Measurements from ENCODE around the gene NEUROD1. TPM values are rescaled to one million over a fixed set of nuclear protein-coding genes. Genes with fewer than 3 reads are reported as not detected.

Gene NEUROD1
- total RNA-seq, 6 donors from 2014 or later = not detected

DNA sequence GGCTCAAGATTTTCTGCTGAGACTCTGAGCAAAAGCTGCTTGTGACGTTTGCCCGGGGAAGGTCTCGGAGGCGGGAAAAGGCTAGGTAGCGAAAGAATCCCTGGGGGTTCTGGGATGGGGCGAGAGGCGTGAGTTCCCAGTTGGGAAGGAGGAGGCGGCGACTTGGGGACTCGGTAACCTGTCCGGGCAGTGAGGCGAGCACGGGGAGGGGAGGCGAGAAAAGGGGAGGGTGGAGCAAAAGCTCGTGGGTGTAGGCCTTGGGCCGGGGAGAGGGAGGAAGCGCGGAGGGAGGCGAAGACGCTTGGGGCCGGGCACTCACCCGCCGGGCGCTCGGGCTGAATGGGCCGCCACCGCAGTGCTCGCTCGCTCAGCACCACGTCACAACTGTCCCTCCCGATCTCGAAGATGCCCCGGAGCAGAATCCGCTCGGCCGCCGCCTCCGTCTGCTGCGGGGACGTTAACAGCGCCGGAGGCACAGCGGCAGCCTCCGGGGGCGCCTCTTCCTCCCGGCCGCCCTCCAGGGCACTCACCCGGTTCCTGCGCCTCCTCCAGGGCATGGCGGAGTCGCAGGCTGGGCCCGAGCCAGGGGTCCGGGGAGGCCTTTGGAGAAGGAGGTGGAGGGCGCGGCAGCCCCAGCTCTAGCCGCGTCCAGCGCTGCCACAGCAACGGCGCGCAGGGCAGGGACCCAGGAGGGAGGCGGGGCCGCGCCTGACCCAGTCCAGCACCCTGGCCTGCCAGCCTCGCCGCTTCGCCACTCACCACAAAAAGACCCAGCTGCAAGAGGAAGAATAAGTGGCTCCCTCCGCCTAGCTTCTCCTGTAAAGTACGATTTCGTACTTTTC is 23.6 kb downstream of the NEUROD1 start, which contains the start of gene CERKL:
Gene CERKL (minus strand): TSS at position 656 of the 842 bp plus-strand sequence. CDS start 99 bp downstream, at position 557.
- Histone ChIP-seq H3K36me3 (no peaks in the 10 kb centered on the region), H3K4me1 (peaks cover 0 to 18% (median 12%) of the 10 kb centered on the region in 4 donors), H3K27ac (no peak within 1 kb of the TSS), H3K4me3 (peak within 1 kb of the TSS; percentile 42 to 60 (median 54)), H3K9me3 (no peaks in the 10 kb centered on the region), H3K27me3 (peaks cover 0 to 5% (median 0%) of the 10 kb centered on the region in 4 donors)
- ATAC-seq (ENCODE audit: low FRiP score in 2 of 2) (peak; percentile 79 to 88), DNase-seq (peak; percentile 62 to 92)
- WGBS, 2 donors = 3 to 5% methylated on average over 23 to 56 of the region's 70 CpGs
- TF ChIP-seq EP300 (IDR thresholded peaks at IDR 0.05) = no peak
- TF ChIP-seq, protein P1, sequence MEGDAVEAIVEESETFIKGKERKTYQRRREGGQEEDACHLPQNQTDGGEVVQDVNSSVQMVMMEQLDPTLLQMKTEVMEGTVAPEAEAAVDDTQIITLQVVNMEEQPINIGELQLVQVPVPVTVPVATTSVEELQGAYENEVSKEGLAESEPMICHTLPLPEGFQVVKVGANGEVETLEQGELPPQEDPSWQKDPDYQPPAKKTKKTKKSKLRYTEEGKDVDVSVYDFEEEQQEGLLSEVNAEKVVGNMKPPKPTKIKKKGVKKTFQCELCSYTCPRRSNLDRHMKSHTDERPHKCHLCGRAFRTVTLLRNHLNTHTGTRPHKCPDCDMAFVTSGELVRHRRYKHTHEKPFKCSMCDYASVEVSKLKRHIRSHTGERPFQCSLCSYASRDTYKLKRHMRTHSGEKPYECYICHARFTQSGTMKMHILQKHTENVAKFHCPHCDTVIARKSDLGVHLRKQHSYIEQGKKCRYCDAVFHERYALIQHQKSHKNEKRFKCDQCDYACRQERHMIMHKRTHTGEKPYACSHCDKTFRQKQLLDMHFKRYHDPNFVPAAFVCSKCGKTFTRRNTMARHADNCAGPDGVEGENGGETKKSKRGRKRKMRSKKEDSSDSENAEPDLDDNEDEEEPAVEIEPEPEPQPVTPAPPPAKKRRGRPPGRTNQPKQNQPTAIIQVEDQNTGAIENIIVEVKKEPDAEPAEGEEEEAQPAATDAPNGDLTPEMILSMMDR (IDR thresholded peaks at IDR 0.05) = no peak
- TF ChIP-seq POLR2A (IDR thresholded peaks at IDR 0.05) = no peak
- no peak for TF ChIP-seq POLR2AphosphoS5 (IDR thresholded peaks at IDR 0.05)

DNA sequence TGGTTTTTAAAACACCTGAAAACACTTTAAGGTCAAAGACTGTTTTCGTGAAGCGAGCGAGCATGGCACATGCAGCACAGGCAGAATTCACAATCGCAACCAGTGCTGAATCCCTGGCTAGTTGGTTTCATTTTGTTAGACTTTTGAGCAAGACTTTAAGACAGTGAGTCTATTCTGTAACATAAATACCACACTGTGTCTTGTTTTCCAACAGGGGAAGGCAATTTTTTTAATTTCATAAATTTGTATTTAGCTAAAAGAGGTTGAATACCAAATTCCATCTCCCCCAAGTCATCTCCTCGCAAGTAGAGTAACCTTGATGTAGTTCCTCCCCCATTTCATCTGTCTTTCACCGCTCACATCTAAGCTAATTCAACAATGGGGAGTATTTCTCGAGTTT is 24.8 kb downstream of the NEUROD1 start:
- H3K27ac ChIP-seq = no peak overlapping the region
- TF ChIP-seq, protein P1 (IDR thresholded peaks at IDR 0.05) = no peak
- TF ChIP-seq POLR2AphosphoS5 (IDR thresholded peaks at IDR 0.05) = no peak
- no peak for TF ChIP-seq POLR2A (IDR thresholded peaks at IDR 0.05)
- no peak for TF ChIP-seq EP300 (IDR thresholded peaks at IDR 0.05)
- DNase-seq (no peak), ATAC-seq (ENCODE audit: low FRiP score in 2 of 2) (no peak)
- 61 to 68% methylated on average over 7 of the region's 7 CpGs for WGBS, 2 donors
- no peak overlapping the region for H3K4me3 ChIP-seq
- H3K4me1 ChIP-seq = peaks cover 0 to 18% (median 12%) of the 10 kb centered on the region in 4 donors
- no peaks in the 10 kb centered on the region for H3K9me3 ChIP-seq
- H3K36me3 ChIP-seq = no peaks in the 10 kb centered on the region
- peaks cover 0 to 5% (median 0%) of the 10 kb centered on the region in 4 donors for H3K27me3 ChIP-seq

DNA sequence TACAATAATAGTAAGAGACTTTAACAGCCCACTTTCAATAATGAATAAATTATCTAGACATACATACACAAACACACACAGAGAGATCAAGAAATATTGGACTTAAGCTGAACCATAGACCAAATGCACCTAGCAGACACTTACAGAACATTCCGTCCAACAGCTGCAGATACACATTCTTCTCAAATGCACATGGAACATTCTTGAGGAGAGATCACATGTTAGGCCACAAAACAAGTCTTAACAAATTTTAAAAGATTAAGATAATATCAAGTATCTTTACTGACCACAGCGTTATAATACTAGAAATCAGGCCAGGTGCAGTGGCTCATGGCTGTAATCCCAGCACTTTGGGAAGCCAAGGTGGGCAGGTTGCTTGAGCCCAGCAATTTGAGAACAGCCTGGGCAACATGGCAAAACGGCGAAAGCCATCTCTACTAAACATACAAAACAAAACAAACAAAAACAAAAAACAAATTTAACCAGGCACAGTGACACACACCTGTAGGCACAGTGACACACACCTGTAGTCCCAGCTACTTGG is 30.8 kb downstream of the NEUROD1 start:
- TF ChIP-seq, protein P1 (IDR thresholded peaks at IDR 0.05) = no peak
- TF ChIP-seq EP300 (IDR thresholded peaks at IDR 0.05) = no peak
- no peak for TF ChIP-seq POLR2A (IDR thresholded peaks at IDR 0.05)
- no peak for TF ChIP-seq POLR2AphosphoS5 (IDR thresholded peaks at IDR 0.05)
- no peak for ATAC-seq (ENCODE audit: low FRiP score in 2 of 2)
- 86 to 88% methylated on average over 4 of the region's 4 CpGs for WGBS, 2 donors
- no peaks in the 10 kb centered on the region for H3K27me3 ChIP-seq
- no peaks in the 10 kb centered on the region for H3K36me3 ChIP-seq
- DNase-seq = no peak
- no peak overlapping the region for H3K27ac ChIP-seq
- no peaks in the 10 kb centered on the region for H3K9me3 ChIP-seq
- no peak overlapping the region for H3K4me3 ChIP-seq
- no peaks in the 10 kb centered on the region for H3K4me1 ChIP-seq

DNA sequence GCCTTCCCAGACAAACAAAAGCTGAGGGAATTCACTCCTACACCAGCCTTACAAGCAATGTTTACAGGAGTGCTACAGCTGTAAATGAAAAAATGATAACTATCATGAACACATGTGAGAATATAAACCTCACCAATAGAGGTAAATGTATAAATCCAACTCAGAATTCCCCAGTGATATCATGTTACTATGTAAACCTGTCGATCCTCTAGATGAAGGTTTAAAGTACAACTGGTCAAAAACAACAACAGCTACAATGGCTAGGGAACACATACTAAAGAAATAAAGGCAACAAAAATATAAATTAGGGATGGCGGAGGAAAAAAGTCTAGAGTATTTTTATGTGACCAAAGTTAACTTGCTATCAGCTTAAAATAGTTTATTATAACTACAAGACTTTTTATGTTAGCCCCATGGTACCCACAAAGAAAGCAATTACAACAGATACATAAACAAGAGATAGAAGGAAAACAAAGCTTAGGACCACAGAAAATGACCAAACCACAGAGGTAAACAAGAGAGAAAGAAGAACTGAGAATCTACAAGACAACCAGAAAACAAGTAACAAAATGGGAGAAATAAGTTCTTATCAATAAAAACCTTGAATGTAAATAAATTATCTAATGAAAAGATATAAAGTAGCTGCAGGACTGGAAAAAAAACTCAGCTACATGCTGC is 31.7 kb downstream of the NEUROD1 start:
- 84 to 88% methylated on average over 2 of the region's 2 CpGs for WGBS, 2 donors
- H3K4me1 ChIP-seq = no peaks in the 10 kb centered on the region
- H3K27ac ChIP-seq = no peak overlapping the region
- no peak for TF ChIP-seq POLR2A (IDR thresholded peaks at IDR 0.05)
- TF ChIP-seq, protein P1 (IDR thresholded peaks at IDR 0.05) = no peak
- no peak for TF ChIP-seq EP300 (IDR thresholded peaks at IDR 0.05)
- no peak for TF ChIP-seq POLR2AphosphoS5 (IDR thresholded peaks at IDR 0.05)
- H3K9me3 ChIP-seq = no peaks in the 10 kb centered on the region
- H3K36me3 ChIP-seq = no peaks in the 10 kb centered on the region
- ATAC-seq (ENCODE audit: low FRiP score in 2 of 2) (no peak), DNase-seq (no peak)
- H3K4me3 ChIP-seq = no peak overlapping the region
- no peaks in the 10 kb centered on the region for H3K27me3 ChIP-seq
